HCT116 (cell line): ENCODE results near the gene C5orf58. TPM values are rescaled to one million over a fixed set of nuclear protein-coding genes. Genes with fewer than 3 reads are reported as not detected.

ENCODE experiments used
- ATAC-seq: fragments of 200-7000 bp; cut with Tn5 transposase; 2 replicates; pipeline ENCODE4 v1.9.1; 2020; ENCODE audit warnings: mild to moderate bottlenecking, moderate library complexity
- BruUV-seq: library from RNA; stranded (reverse); fragments of 400-500 nt; replicated peaks from 2 replicates; lab custom pipeline; 2021; lab: Mats Ljungman, UMichigan
- CTCF ChIA-PET: fragments of 300-600 bp; sonication (Branson Sonifier 250); formaldehyde crosslinking; loops from one replicate; lab custom pipeline; 2021; ENCODE audit warnings: antibody characterized with exemption; lab: Charles Lee
- POLR2A ChIA-PET: fragments of 300-600, 350-600 bp; sonication (Branson Sonifier 250); formaldehyde crosslinking; loops from one replicate; lab custom pipeline; 2021; ENCODE audit warnings: antibody characterized with exemption; lab: Charles Lee
- RAD21 ChIA-PET, 2 experiments: fragments of 300-600 bp; sonication (Branson Sonifier 250); formaldehyde crosslinking; loops; one replicate each; lab custom pipeline; 2023; ENCODE audit warnings: low total read pairs in 2 of 2; ENCODE audit not compliant: uncharacterized antibody in 2 of 2, unreplicated experiment in 2 of 2, low non-redundant PET in 1 of 2; lab: Charles Lee
- DNase-seq: peaks from one replicate; pipeline ENCODE4 v3.0.0-alpha.2; 2010; ENCODE audit warnings: low read depth, low spot score
- H2AFZ ChIP-seq: fragments of 200-600 bp; shearing (Covaris generic), sonication (generic); 2 replicates; pipeline ENCODE4 v1.6.1; 2017; ENCODE audit warnings: low read depth, mixed run types, mixed read lengths, antibody characterized with exemption, low read length; ENCODE audit not compliant: poor library complexity, severe bottlenecking
- H3K27ac ChIP-seq: 2 replicates; pipeline ENCODE4 v1.5.1; 2012; ENCODE audit warnings: low read depth, low read length
- H3K27me3 ChIP-seq: fragments of 200-600 bp; sonication (generic); 2 replicates; pipeline ENCODE4 v1.6.1; 2016; ENCODE audit warnings: mixed run types, low read length, mixed read lengths; ENCODE audit not compliant: insufficient read depth
- H3K36me3 ChIP-seq, 2 experiments: fragments of 200-500 bp in 1 of 2; fragments of 200-600 bp in 1 of 2; sonication (Bioruptor generic) in 1 of 2; sonication (generic) in 1 of 2; 2 replicates each; pipeline versions ENCODE4 v1.5.1 to v1.6.1; 2014 to 2016; ENCODE audit warnings: low read length in 2 of 2, inconsistent platforms in 1 of 2, mixed read lengths in 1 of 2, mixed run types in 1 of 2; ENCODE audit not compliant: insufficient read depth in 2 of 2, control insufficient read depth in 1 of 2
- H3K4me1 ChIP-seq, 2 experiments: fragments of 200-600 bp in 1 of 2; sonication (generic) in 1 of 2; 2 replicates each; pipeline versions ENCODE4 v1.5.1 to v1.6.1; 2012 to 2017; ENCODE audit warnings: low read length in 2 of 2, inconsistent platforms in 1 of 2, mild to moderate bottlenecking in 1 of 2, mixed read lengths in 1 of 2, mixed run types in 1 of 2, moderate library complexity in 1 of 2; ENCODE audit not compliant: insufficient read depth in 2 of 2, control insufficient read depth in 1 of 2
- H3K4me2 ChIP-seq: fragments of 200-600 bp; sonication (generic); 2 replicates; pipeline ENCODE4 v1.6.1; 2017; ENCODE audit warnings: mixed run types, low read length, mixed read lengths
- H3K4me3 ChIP-seq, 2 experiments: fragments of 200-600 bp in 1 of 2; sonication (generic) in 1 of 2; replicated peaks in 1 of 2; 2 replicates each; pipeline ENCODE4 v1.5.1; 2011 to 2016; ENCODE audit warnings: low read length in 2 of 2, control low read depth in 1 of 2, low read depth in 1 of 2, mild to moderate bottlenecking in 1 of 2, mixed read lengths in 1 of 2, mixed run types in 1 of 2
- H3K79me2 ChIP-seq: fragments of 200-600 bp; sonication (generic); 2 replicates; pipeline ENCODE4 v1.6.1; 2017; ENCODE audit warnings: mild to moderate bottlenecking, mixed run types, low read length, moderate library complexity, mixed read lengths; ENCODE audit not compliant: insufficient read depth
- H3K9ac ChIP-seq: fragments of 200-600 bp; sonication (generic); 2 replicates; pipeline ENCODE4 v1.6.1; 2016; ENCODE audit warnings: low read length, mixed read lengths
- H3K9me2 ChIP-seq: fragments of 200-600 bp; sonication (generic), shearing (Covaris generic); 2 replicates; pipeline ENCODE4 v1.6.1; 2017; ENCODE audit warnings: mixed run types, mild to moderate bottlenecking, moderate library complexity; ENCODE audit not compliant: insufficient read depth
- H3K9me3 ChIP-seq, 2 experiments: fragments of 200-500 bp in 1 of 2; fragments of 200-600 bp in 1 of 2; sonication (Bioruptor generic) in 1 of 2; sonication (generic) in 1 of 2; 2 replicates each; pipeline ENCODE4 v1.6.1; 2014 to 2017; ENCODE audit warnings: low read length in 2 of 2, mixed read lengths in 2 of 2, inconsistent platforms in 1 of 2, low read depth in 1 of 2, mild to moderate bottlenecking in 1 of 2, mixed run types in 1 of 2, moderate library complexity in 1 of 2; ENCODE audit not compliant: control insufficient read depth in 1 of 2, insufficient read depth in 1 of 2
- H4K20me1 ChIP-seq: fragments of 200-600 bp; sonication (generic), shearing (Covaris generic); 2 replicates; pipeline ENCODE4 v1.6.1; 2017; ENCODE audit warnings: mixed run types, mild to moderate bottlenecking, moderate library complexity; ENCODE audit not compliant: insufficient read depth
- ATF3 ChIP-seq: IDR thresholded peaks from 2 replicates; pipeline ENCODE4 v1.6.1; 2012
- CEBPB ChIP-seq: IDR thresholded peaks from 2 replicates; pipeline ENCODE4 v1.6.1; 2012; ENCODE audit warnings: low read depth
- CTCF ChIP-seq, 3 experiments: fragments of 200-600 bp in 1 of 3; sonication (generic) in 1 of 3; IDR thresholded peaks in 2 of 3; conservative IDR thresholded peaks in 1 of 3; 2 replicates each; pipeline ENCODE4 v1.5.1; 2012 to 2017; ENCODE audit warnings: low read depth in 2 of 3, low read length in 2 of 3, antibody characterized with exemption in 1 of 3, borderline replicate concordance in 1 of 3, control low read depth in 1 of 3, mild to moderate bottlenecking in 1 of 3, mixed read lengths in 1 of 3, mixed run types in 1 of 3, moderate library complexity in 1 of 3; ENCODE audit not compliant: insufficient read depth in 1 of 3
- EGR1 ChIP-seq: IDR thresholded peaks from 2 replicates; pipeline ENCODE4 v1.6.1; 2012; ENCODE audit warnings: low read depth
- ELF1 ChIP-seq: IDR thresholded peaks from 2 replicates; pipeline ENCODE4 v1.6.1; 2012; ENCODE audit warnings: low read depth, borderline replicate concordance
- EZH2 ChIP-seq: fragments of 200-600 bp; sonication (generic); IDR thresholded peaks from 2 replicates; pipeline ENCODE4 v1.6.1; 2017; ENCODE audit warnings: antibody characterized with exemption, mixed run types
- FOSL1 ChIP-seq: IDR thresholded peaks from 2 replicates; pipeline ENCODE4 v1.6.1; 2012; ENCODE audit warnings: low read depth
- JUND ChIP-seq: IDR thresholded peaks from 2 replicates; pipeline ENCODE4 v1.6.1; 2012
- MAX ChIP-seq: IDR thresholded peaks from 2 replicates; pipeline ENCODE4 v1.6.1; 2012
- POLR2AphosphoS5 ChIP-seq: IDR thresholded peaks from 2 replicates; pipeline ENCODE4 v1.6.1; 2011; ENCODE audit warnings: mild to moderate bottlenecking, low read depth, low read length, moderate library complexity
- SIN3A ChIP-seq: IDR thresholded peaks from 2 replicates; pipeline ENCODE4 v1.6.1; 2012; ENCODE audit warnings: low read depth
- SP1 ChIP-seq: IDR thresholded peaks from 2 replicates; pipeline ENCODE4 v1.6.1; 2012; ENCODE audit warnings: low read depth
- SRF ChIP-seq: IDR thresholded peaks from 2 replicates; pipeline ENCODE4 v1.6.1; 2012; ENCODE audit warnings: low read depth
- TCF7L2 ChIP-seq: IDR thresholded peaks from 2 replicates; pipeline ENCODE4 v1.7.0; 2011; ENCODE audit warnings: borderline replicate concordance, inconsistent platforms; ENCODE audit not compliant: insufficient read depth, insufficient read length; ENCODE audit errors: extremely low read depth
- YY1 ChIP-seq: IDR thresholded peaks from 2 replicates; pipeline ENCODE4 v1.6.1; 2011; ENCODE audit warnings: low read length, low read depth, moderate library complexity, mild to moderate bottlenecking; ENCODE audit not compliant: insufficient replicate concordance; ENCODE audit errors: extremely low read depth
- ZBTB33 ChIP-seq: IDR thresholded peaks from 2 replicates; pipeline ENCODE4 v1.6.1; 2011; ENCODE audit warnings: mild to moderate bottlenecking, low read length, moderate library complexity; ENCODE audit not compliant: insufficient replicate concordance; ENCODE audit errors: extremely low read depth
- ZFX ChIP-seq: fragments of 450-650 bp; IDR thresholded peaks from 2 replicates; pipeline ENCODE4 v1.6.1; 2017
- ZNF274 ChIP-seq: fragments of 200-500 bp; sonication (Bioruptor generic); IDR thresholded peaks from 2 replicates; pipeline ENCODE4 v1.6.1; 2014; ENCODE audit warnings: mild to moderate bottlenecking, low read depth, low read length, inconsistent platforms
- intact Hi-C: fragments of 100-400 bp; cut with micrococcal nuclease; formaldehyde crosslinking; loops from 2 replicates; pipeline ENCODE4 v1.10.0; 2022
- total RNA-seq: library from RNA; stranded (reverse); gene quantifications from one replicate; pipeline ENCODE4 v1.2.1, GENCODE V29; 2021; ENCODE audit not compliant: unreplicated experiment

Gene C5orf58
- total RNA-seq, 1 experiment from 2014 or later, result not detected

- no peak for TF ChIP-seq ZBTB33
- TF ChIP-seq POLR2AphosphoS5, result no peak
- no peak for TF ChIP-seq TCF7L2
- TF ChIP-seq ELF1, result no peak
- TF ChIP-seq, all 23 proteins: peak for 0
Measured at GRCh38 chr5:170228762-170229435, 3.9 kb upstream of the C5orf58 start (continued).

- H3K27ac ChIP-seq, result no peak overlapping the region
- no peak overlapping the region for H3K4me3 ChIP-seq
- no peak overlapping the region for H3K9ac ChIP-seq
- H3K79me2 ChIP-seq, result no peaks in the 10 kb centered on the region
- BruUV-seq, result no TSS peak
- no peaks in the 10 kb centered on the region for H3K9me2 ChIP-seq
- no peak overlapping the region for H2AFZ ChIP-seq
- CTCF ChIA-PET, result no interaction called here
- no peak overlapping the region for H3K4me2 ChIP-seq
- H3K36me3 ChIP-seq, result no peaks in the 10 kb centered on the region
- DNase-seq (no peak), ATAC-seq (no peak)
- POLR2A ChIA-PET, result no interaction called here
- peaks cover 40% of the 10 kb centered on the region for H3K27me3 ChIP-seq
- intact Hi-C loops, result no loop called here
- no peaks in the 10 kb centered on the region for H3K4me1 ChIP-seq
- RAD21 ChIA-PET, result no interaction called here
- H3K9me3 ChIP-seq, result no peaks in the 10 kb centered on the region
- H4K20me1 ChIP-seq, result no peaks in the 10 kb centered on the region
- TF ChIP-seq YY1 (no peak), ZFX (no peak), ATF3 (no peak), ZBTB33 (no peak), FOSL1 (no peak), EGR1 (no peak), SP1 (no peak), TCF7L2 (no peak), SIN3A (no peak), MAX (no peak), JUND (no peak), CTCF (IDR thresholded peaks at IDR 0.05 in 2 of 3, conservative IDR thresholded peaks at IDR 0.05 in 1 of 3; ENCODE audit: borderline replicate concordance in 1 of 3, insufficient read depth in 1 of 3, low read depth in 2 of 3, low read length in 2 of 3) (no peak), SRF (no peak), EZH2 (no peak), CEBPB (no peak), ZNF274 (no peak)
Measured at GRCh38 chr5:170233358-170233892, 640 bp downstream of the C5orf58 start.
